Spleen (tissue), 7 donors: ENCODE data around the gene SMPD1.

Source experiments
- POLR2A ChIP-seq, 3 donors: fragments of 450-650 bp; IDR thresholded peaks; one replicate each; pipeline ENCODE4 v1.5.1; 2017; ENCODE audit warnings: antibody characterized with exemption in 3 of 3, mild to moderate bottlenecking in 1 of 3
- POLR2AphosphoS5 ChIP-seq, 3 donors: sonication (generic); formaldehyde crosslinking; IDR thresholded peaks; one replicate each; pipeline ENCODE4 v1.5.1; 2017; ENCODE audit warnings: antibody characterized with exemption in 3 of 3
- TF ChIP-seq, protein P1 (sequence below), 11 experiments: fragments of 200-600 bp in 7 of 11; fragments of 450-650 bp in 4 of 11; sonication (generic) in 4 of 11; IDR thresholded peaks in 8 of 11; conservative IDR thresholded peaks in 3 of 11; 1 replicate in 7 of 11; 2 replicates in 4 of 11; pipeline versions ENCODE4 v1.4.0 to v1.8.0; 2016 to 2021; ENCODE audit warnings: antibody characterized with exemption in 11 of 11, inconsistent platforms in 4 of 11, mild to moderate bottlenecking in 1 of 11
- donor health status: DM: no; HTN: no; CAD: no; lungs with moderate emphysema.
- donor health status: DM: no; HTN: no; CAD: no.
- donor health status: DM: no; HTN: no; CAD: no.

DNA sequence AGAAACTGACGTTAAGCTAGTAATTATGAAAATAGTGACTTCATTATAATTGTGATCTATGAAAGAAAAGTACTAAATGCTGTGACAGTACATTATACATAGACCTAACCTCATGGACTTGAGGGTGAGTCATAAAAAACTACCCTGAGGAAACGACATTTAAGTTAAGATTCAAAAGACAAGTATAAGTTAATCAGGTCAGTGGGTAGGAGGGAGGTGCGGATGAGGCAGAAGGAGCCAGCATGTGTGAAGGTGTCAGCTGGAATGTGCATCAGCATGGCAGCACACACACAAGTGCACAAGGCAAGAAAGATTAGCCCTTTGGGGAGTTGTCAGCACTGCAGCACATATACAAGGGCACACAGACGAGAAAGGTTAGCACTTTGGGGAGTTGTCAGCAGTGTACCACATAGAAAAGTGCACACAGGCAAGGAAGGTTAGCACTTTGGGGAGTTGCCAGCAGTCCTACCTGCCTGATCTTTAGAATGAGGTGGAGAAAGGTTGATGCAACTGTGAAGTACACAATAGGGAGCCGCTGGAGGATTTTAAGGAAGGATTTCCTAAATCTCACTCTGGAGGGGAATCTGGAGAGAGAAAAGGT, 38.4 kb upstream of the SMPD1 start:
- TF ChIP-seq, protein P1, sequence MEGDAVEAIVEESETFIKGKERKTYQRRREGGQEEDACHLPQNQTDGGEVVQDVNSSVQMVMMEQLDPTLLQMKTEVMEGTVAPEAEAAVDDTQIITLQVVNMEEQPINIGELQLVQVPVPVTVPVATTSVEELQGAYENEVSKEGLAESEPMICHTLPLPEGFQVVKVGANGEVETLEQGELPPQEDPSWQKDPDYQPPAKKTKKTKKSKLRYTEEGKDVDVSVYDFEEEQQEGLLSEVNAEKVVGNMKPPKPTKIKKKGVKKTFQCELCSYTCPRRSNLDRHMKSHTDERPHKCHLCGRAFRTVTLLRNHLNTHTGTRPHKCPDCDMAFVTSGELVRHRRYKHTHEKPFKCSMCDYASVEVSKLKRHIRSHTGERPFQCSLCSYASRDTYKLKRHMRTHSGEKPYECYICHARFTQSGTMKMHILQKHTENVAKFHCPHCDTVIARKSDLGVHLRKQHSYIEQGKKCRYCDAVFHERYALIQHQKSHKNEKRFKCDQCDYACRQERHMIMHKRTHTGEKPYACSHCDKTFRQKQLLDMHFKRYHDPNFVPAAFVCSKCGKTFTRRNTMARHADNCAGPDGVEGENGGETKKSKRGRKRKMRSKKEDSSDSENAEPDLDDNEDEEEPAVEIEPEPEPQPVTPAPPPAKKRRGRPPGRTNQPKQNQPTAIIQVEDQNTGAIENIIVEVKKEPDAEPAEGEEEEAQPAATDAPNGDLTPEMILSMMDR (IDR thresholded peaks at IDR 0.05 in 8 of 11, conservative IDR thresholded peaks at IDR 0.05 in 3 of 11) = no peak
- TF ChIP-seq POLR2A (IDR thresholded peaks at IDR 0.05) (no peak), POLR2AphosphoS5 (IDR thresholded peaks at IDR 0.05) (no peak)
